Measurements from ENCODE around the gene ATG9B.
A peak's percentile ranks its signal among the peaks of the same experiment; 100 is the strongest.

The ATG9B gene

GRCh38 chr7:151059367-151060112, 35.2 kb upstream of the ATG9B start, which contains the start of gene SLC4A2:
TSS of gene SLC4A2 (plus strand) at chr7:151059589. CDS start at chr7:151061988, 2,399 bp downstream.
- Histone ChIP-seq H3K18ac (ENCODE audit: low read length) (peak within 1 kb of the TSS; percentile 93), H3K9me3 (ENCODE audit: insufficient read depth, low read depth, low read length) (no peaks in the 10 kb centered on the region), H3K4me3 (ENCODE audit: low read depth, low read length) (peak within 1 kb of the TSS; percentile 79), H4K91ac (ENCODE audit: low read depth, low read length) (peak within 1 kb of the TSS; percentile 89), H3K36me3 (ENCODE audit: control insufficient read depth in 1 of 2, insufficient read depth in 2 of 2, low read length in 2 of 2) (peaks cover 9 to 12% of the 10 kb centered on the region in 2 experiments), H3K79me1 (ENCODE audit: low read length) (peaks cover 47% of the 10 kb centered on the region), H3K4me1 (ENCODE audit: control insufficient read depth in 1 of 2, insufficient read depth in 2 of 2, low read length in 2 of 2) (peaks cover 50% of the 10 kb centered on the region in 2 experiments), H3K14ac (ENCODE audit: low read length) (peak within 1 kb of the TSS; percentile 91), H2BK120ac (ENCODE audit: insufficient read depth, low read length, poor library complexity) (peak within 1 kb of the TSS; percentile 82), H4K12ac (ENCODE audit: low read depth, low read length) (peak within 1 kb of the TSS; percentile 82), H3K23ac (ENCODE audit: low read length) (no peak within 1 kb of the TSS), H3K79me2 (ENCODE audit: control insufficient read depth, insufficient read depth, low read length, poor library complexity) (peaks cover 26% of the 10 kb centered on the region), H3K9ac (ENCODE audit: low read length) (peak within 1 kb of the TSS; percentile 84), H4K8ac (ENCODE audit: low read depth, low read length) (peak within 1 kb of the TSS; percentile 95), H3K4me2 (ENCODE audit: low read length) (peak within 1 kb of the TSS; percentile 95), H3K27me3 (ENCODE audit: insufficient read depth, low read length) (no peaks in the 10 kb centered on the region), H2BK12ac (ENCODE audit: low read length) (peak within 1 kb of the TSS; percentile 30), H3K27ac (ENCODE audit: low read depth, low read length) (peak within 1 kb of the TSS; percentile 84), H3K4ac (ENCODE audit: low read depth, low read length) (peak within 1 kb of the TSS; percentile 85), H2BK5ac (ENCODE audit: low read depth, low read length, poor library complexity) (peak within 1 kb of the TSS; percentile 89), H2AK5ac (ENCODE audit: low read length) (peak within 1 kb of the TSS; percentile 82), H2AFZ (ENCODE audit: insufficient read depth, low read length, poor library complexity) (peak within 1 kb of the TSS; percentile 82)
- peak; percentile 41 to 82 for DNase-seq
- no CpG with 5 or more reads among the region's 75 CpGs for WGBS (ENCODE audit: extremely low coverage, insufficient coverage, insufficient read length)

GRCh38 chr7:151058781-151059366, 34.6 kb upstream of the ATG9B start:
- peaks cover 26% of the 10 kb centered on the region for H3K79me2 ChIP-seq (ENCODE audit: control insufficient read depth, insufficient read depth, low read length, poor library complexity)

GRCh38 chr7:151057989-151058780, 33.9 kb upstream of the ATG9B start:
- Histone ChIP-seq H2AFZ (ENCODE audit: insufficient read depth, low read length, poor library complexity) (peak overlapping the region; percentile 58), H3K9me3 (ENCODE audit: insufficient read depth, low read depth, low read length) (no peaks in the 10 kb centered on the region), H4K12ac (ENCODE audit: low read depth, low read length) (peak overlapping the region; percentile 82), H3K27ac (ENCODE audit: low read depth, low read length) (peak overlapping the region; percentile 84), H3K18ac (ENCODE audit: low read length) (peak overlapping the region; percentile 77), H2BK5ac (ENCODE audit: low read depth, low read length, poor library complexity) (peak overlapping the region; percentile 81), H2AK5ac (ENCODE audit: low read length) (peak overlapping the region; percentile 82), H3K4ac (ENCODE audit: low read depth, low read length) (peak overlapping the region; percentile 48), H3K9ac (ENCODE audit: low read length) (peak overlapping the region; percentile 75), H2BK12ac (ENCODE audit: low read length) (peak overlapping the region; percentile 37), H3K27me3 (ENCODE audit: insufficient read depth, low read length) (no peaks in the 10 kb centered on the region), H3K79me2 (ENCODE audit: control insufficient read depth, insufficient read depth, low read length, poor library complexity) (peaks cover 26% of the 10 kb centered on the region), H4K91ac (ENCODE audit: low read depth, low read length) (peak overlapping the region; percentile 88), H3K4me2 (ENCODE audit: low read length) (peak overlapping the region; percentile 90), H3K4me3 (ENCODE audit: low read depth, low read length) (peak overlapping the region; percentile 63), H3K36me3 (ENCODE audit: control insufficient read depth in 1 of 2, insufficient read depth in 2 of 2, low read length in 2 of 2) (peaks cover 3 to 6% of the 10 kb centered on the region in 2 experiments), H2BK120ac (ENCODE audit: insufficient read depth, low read length, poor library complexity) (peak overlapping the region; percentile 69), H4K8ac (ENCODE audit: low read depth, low read length) (peak overlapping the region; percentile 95), H3K4me1 (ENCODE audit: control insufficient read depth in 1 of 2, insufficient read depth in 2 of 2, low read length in 2 of 2) (peaks cover 47% of the 10 kb centered on the region in 2 experiments), H3K79me1 (ENCODE audit: low read length) (peaks cover 40% of the 10 kb centered on the region), H3K23ac (ENCODE audit: low read length) (no peak overlapping the region), H3K14ac (ENCODE audit: low read length) (peak overlapping the region; percentile 87)
- DNase-seq = peak; percentile 99
- no CpG with 5 or more reads among the region's 46 CpGs for WGBS (ENCODE audit: extremely low coverage, insufficient coverage, insufficient read length)

More at GRCh38 chr7:151058781-151059366, 34.6 kb upstream of the ATG9B start:
- peak in 1 of 2 donors; percentile 45 for DNase-seq
- peak overlapping the region; percentile 93 for H3K18ac ChIP-seq (ENCODE audit: low read length)
- H2BK5ac ChIP-seq (ENCODE audit: low read depth, low read length, poor library complexity) = peak overlapping the region; percentile 81
- peak overlapping the region; percentile 90 for H3K4me2 ChIP-seq (ENCODE audit: low read length)
- peak overlapping the region; percentile 66 for H3K4me3 ChIP-seq (ENCODE audit: low read depth, low read length)
- WGBS (ENCODE audit: extremely low coverage, insufficient coverage, insufficient read length) = no CpG with 5 or more reads among the region's 18 CpGs
- peak overlapping the region; percentile 82 for H2AFZ ChIP-seq (ENCODE audit: insufficient read depth, low read length, poor library complexity)
- H3K79me1 ChIP-seq (ENCODE audit: low read length) = peaks cover 44% of the 10 kb centered on the region
- peaks cover 50% of the 10 kb centered on the region in 2 experiments for H3K4me1 ChIP-seq (ENCODE audit: control insufficient read depth in 1 of 2, insufficient read depth in 2 of 2, low read length in 2 of 2)
- H2BK120ac ChIP-seq (ENCODE audit: insufficient read depth, low read length, poor library complexity) = peak overlapping the region; percentile 79
- H2BK12ac ChIP-seq (ENCODE audit: low read length) = peak overlapping the region; percentile 30
- H4K91ac ChIP-seq (ENCODE audit: low read depth, low read length) = peak overlapping the region; percentile 89
- peak overlapping the region; percentile 91 for H3K14ac ChIP-seq (ENCODE audit: low read length)
- H3K27me3 ChIP-seq (ENCODE audit: insufficient read depth, low read length) = no peaks in the 10 kb centered on the region
- peak overlapping the region; percentile 95 for H4K8ac ChIP-seq (ENCODE audit: low read depth, low read length)
- peak overlapping the region; percentile 85 for H3K4ac ChIP-seq (ENCODE audit: low read depth, low read length)
- peak overlapping the region; percentile 82 for H4K12ac ChIP-seq (ENCODE audit: low read depth, low read length)
- H3K9ac ChIP-seq (ENCODE audit: low read length) = peak overlapping the region; percentile 84
- H2AK5ac ChIP-seq (ENCODE audit: low read length) = peak overlapping the region; percentile 82
- no peak overlapping the region for H3K23ac ChIP-seq (ENCODE audit: low read length)
- peaks cover 3 to 9% of the 10 kb centered on the region in 2 experiments for H3K36me3 ChIP-seq (ENCODE audit: control insufficient read depth in 1 of 2, insufficient read depth in 2 of 2, low read length in 2 of 2)
- peak overlapping the region; percentile 84 for H3K27ac ChIP-seq (ENCODE audit: low read depth, low read length)
- no peaks in the 10 kb centered on the region for H3K9me3 ChIP-seq (ENCODE audit: insufficient read depth, low read depth, low read length)

GRCh38 chr7:151057506-151057988, 33.3 kb upstream of the ATG9B start, which contains the start of gene CDK5:
TSS of gene CDK5 (minus strand) at chr7:151057897. CDS start at chr7:151057848, 49 bp downstream.
- H3K36me3 ChIP-seq (ENCODE audit: control insufficient read depth in 1 of 2, insufficient read depth in 2 of 2, low read length in 2 of 2) = peaks cover 3 to 6% of the 10 kb centered on the region in 2 experiments
- peak within 1 kb of the TSS; percentile 82 for H2AK5ac ChIP-seq (ENCODE audit: low read length)
- H3K9me3 ChIP-seq (ENCODE audit: insufficient read depth, low read depth, low read length) = no peaks in the 10 kb centered on the region
- H4K91ac ChIP-seq (ENCODE audit: low read depth, low read length) = peak within 1 kb of the TSS; percentile 88
- H3K23ac ChIP-seq (ENCODE audit: low read length) = no peak within 1 kb of the TSS
- peak within 1 kb of the TSS; percentile 90 for H3K4me2 ChIP-seq (ENCODE audit: low read length)
- H2BK120ac ChIP-seq (ENCODE audit: insufficient read depth, low read length, poor library complexity) = peak within 1 kb of the TSS; percentile 69
- peak within 1 kb of the TSS; percentile 48 for H3K4ac ChIP-seq (ENCODE audit: low read depth, low read length)
- H3K79me2 ChIP-seq (ENCODE audit: control insufficient read depth, insufficient read depth, low read length, poor library complexity) = peaks cover 25% of the 10 kb centered on the region
- peak within 1 kb of the TSS; percentile 75 for H3K9ac ChIP-seq (ENCODE audit: low read length)
- peak within 1 kb of the TSS; percentile 81 for H2BK5ac ChIP-seq (ENCODE audit: low read depth, low read length, poor library complexity)
- H2AFZ ChIP-seq (ENCODE audit: insufficient read depth, low read length, poor library complexity) = peak within 1 kb of the TSS; percentile 58
- no peak for DNase-seq
- H3K4me1 ChIP-seq (ENCODE audit: control insufficient read depth in 1 of 2, insufficient read depth in 2 of 2, low read length in 2 of 2) = peaks cover 44% of the 10 kb centered on the region in 2 experiments
- H3K79me1 ChIP-seq (ENCODE audit: low read length) = peaks cover 37% of the 10 kb centered on the region
- H3K27ac ChIP-seq (ENCODE audit: low read depth, low read length) = peak within 1 kb of the TSS; percentile 84
- H4K12ac ChIP-seq (ENCODE audit: low read depth, low read length) = peak within 1 kb of the TSS; percentile 82
- H4K8ac ChIP-seq (ENCODE audit: low read depth, low read length) = peak within 1 kb of the TSS; percentile 95
- H2BK12ac ChIP-seq (ENCODE audit: low read length) = peak within 1 kb of the TSS; percentile 37
- H3K14ac ChIP-seq (ENCODE audit: low read length) = peak within 1 kb of the TSS; percentile 87
- peak within 1 kb of the TSS; percentile 63 for H3K4me3 ChIP-seq (ENCODE audit: low read depth, low read length)
- peak within 1 kb of the TSS; percentile 77 for H3K18ac ChIP-seq (ENCODE audit: low read length)
- H3K27me3 ChIP-seq (ENCODE audit: insufficient read depth, low read length) = no peaks in the 10 kb centered on the region
- no CpG with 5 or more reads among the region's 30 CpGs for WGBS (ENCODE audit: extremely low coverage, insufficient coverage, insufficient read length)
